GM19324 (cell line): Measurements from ENCODE around the gene NFASC.

Experiments used
- ATAC-seq: cut with Tn5 transposase; IDR thresholded peaks from one replicate; pipeline ENCODE4 v1.9.1; 2021; ENCODE audit warnings: mild to moderate bottlenecking, moderate library complexity; ENCODE audit not compliant: unreplicated experiment, low FRiP score

NFASC gene

GRCh38 chr1:204924013-204924759 is 53.5 kb downstream of the NFASC start:
- no peak for ATAC-seq

GRCh38 chr1:204925701-204926100 is 55.0 kb downstream of the NFASC start:
- ATAC-seq, result no peak

GRCh38 chr1:204927673-204928641 is 57.3 kb downstream of the NFASC start:
- ATAC-seq, result no peak

- ATAC-seq, result no peak
Observed at GRCh38 chr1:204928671-204929486, 58.2 kb downstream of the NFASC start.

- ATAC-seq, result no peak
Observed at GRCh38 chr1:204929487-204930154, 59.0 kb downstream of the NFASC start.

- no peak for ATAC-seq
Observed at GRCh38 chr1:204930155-204930523, 59.5 kb downstream of the NFASC start.

- ATAC-seq, result no peak
Observed at GRCh38 chr1:204931313-204931712, 60.7 kb downstream of the NFASC start.

- ATAC-seq, result no peak
Observed at GRCh38 chr1:204931768-204932572, 61.3 kb downstream of the NFASC start.

- ATAC-seq, result no peak
Observed at GRCh38 chr1:204932573-204932909, 61.9 kb downstream of the NFASC start.

GRCh38 chr1:204935155-204935554 is 64.5 kb downstream of the NFASC start:
- ATAC-seq, result no peak

- no peak for ATAC-seq
Observed at GRCh38 chr1:204936765-204937164, 66.1 kb downstream of the NFASC start.

- ATAC-seq, result no peak
Observed at GRCh38 chr1:204937901-204938300, 67.2 kb downstream of the NFASC start.

- no peak for ATAC-seq
Observed at GRCh38 chr1:204940591-204940990, 69.9 kb downstream of the NFASC start.

GRCh38 chr1:204941421-204942338 is 71.0 kb downstream of the NFASC start:
- ATAC-seq, result no peak

GRCh38 chr1:204943495-204943894 is 72.8 kb downstream of the NFASC start:
- no peak for ATAC-seq

- ATAC-seq, result no peak
Observed at GRCh38 chr1:204944662-204945061, 74.0 kb downstream of the NFASC start.

- no peak for ATAC-seq
Observed at GRCh38 chr1:204945565-204945977, 74.9 kb downstream of the NFASC start.

GRCh38 chr1:204946640-204947039 is 76.0 kb downstream of the NFASC start:
- no peak for ATAC-seq
